GM21528 (cell line): Measurements from ENCODE around the gene PAK6.

Source experiments
- ATAC-seq: cut with Tn5 transposase; IDR thresholded peaks from one replicate; pipeline ENCODE4 v1.9.1; 2021; ENCODE audit warnings: mild to moderate bottlenecking, moderate library complexity; ENCODE audit not compliant: unreplicated experiment, low FRiP score

Gene PAK6

GRCh38 chr15:40253167-40253790 lies 14.4 kb downstream of the PAK6 start:
- no peak for ATAC-seq

- no peak for ATAC-seq
Observed at GRCh38 chr15:40254452-40254851, 15.6 kb downstream of the PAK6 start.

- no peak for ATAC-seq
Observed at GRCh38 chr15:40255033-40255432, 16.2 kb downstream of the PAK6 start.

- ATAC-seq, result no peak
Observed at GRCh38 chr15:40256638-40257235, 17.9 kb downstream of the PAK6 start.

GRCh38 chr15:40257656-40258450 lies 19.0 kb downstream of the PAK6 start:
- no peak for ATAC-seq

GRCh38 chr15:40258544-40258943 lies 19.7 kb downstream of the PAK6 start:
- no peak for ATAC-seq

GRCh38 chr15:40259021-40259420 lies 20.2 kb downstream of the PAK6 start:
- ATAC-seq, result no peak

- ATAC-seq, result no peak
Observed at GRCh38 chr15:40263024-40263754, 24.3 kb downstream of the PAK6 start.

GRCh38 chr15:40264321-40265153 lies 25.7 kb downstream of the PAK6 start:
- ATAC-seq, result no peak

GRCh38 chr15:40265355-40265754 lies 26.5 kb downstream of the PAK6 start:
- no peak for ATAC-seq

- ATAC-seq, result no peak
Observed at GRCh38 chr15:40265875-40266274, 27.0 kb downstream of the PAK6 start.

GRCh38 chr15:40266828-40267304 lies 28.0 kb downstream of the PAK6 start:
- no peak for ATAC-seq

GRCh38 chr15:40267670-40268069 lies 28.8 kb downstream of the PAK6 start:
- no peak for ATAC-seq

GRCh38 chr15:40269604-40270003 lies 30.7 kb downstream of the PAK6 start:
- no peak for ATAC-seq

GRCh38 chr15:40270246-40270995 lies 31.6 kb downstream of the PAK6 start:
- ATAC-seq, result no peak

GRCh38 chr15:40271685-40272484 lies 33.0 kb downstream of the PAK6 start:
- no peak for ATAC-seq

- no peak for ATAC-seq
Observed at GRCh38 chr15:40272485-40273056, 33.7 kb downstream of the PAK6 start.

GRCh38 chr15:40273428-40273827 lies 34.6 kb downstream of the PAK6 start:
- ATAC-seq, result no peak
